Measurements from ENCODE around the gene KRT40. TPM values are rescaled to one million over a fixed set of nuclear protein-coding genes. Genes with fewer than 3 reads are reported as not detected.

Gene KRT40
- total and polyA plus RNA-seq, 2 experiments from 2014 or later, result not detected

GRCh38 chr17:40993084-40993483, 9.0 kb upstream of the KRT40 start (continued):
- no peak for TF ChIP-seq ZNF462 (CRISPR knock-in tag; IDR thresholded peaks at IDR 0.05)

GRCh38 chr17:40992666-40993065, 8.5 kb upstream of the KRT40 start:
- Histone ChIP-seq H3K27ac (ENCODE audit: low read depth) (no peak overlapping the region), H3K79me2 (replicated peaks; ENCODE audit: insufficient read depth) (no peaks in the 10 kb centered on the region), H3K4me3 (no peak overlapping the region), H3K4me1 (ENCODE audit: insufficient read depth) (no peaks in the 10 kb centered on the region), H3K27me3 (ENCODE audit: insufficient read depth) (no peaks in the 10 kb centered on the region), H3K9me2 (ENCODE audit: insufficient read depth) (0 out of 2 replicates have a peak, but pooled peaks cover 4% of the 10 kb centered on the region), H3K36me3 (ENCODE audit: insufficient read depth) (no peaks in the 10 kb centered on the region), H3K4me2 (no peak overlapping the region), H2AFZ (no peak overlapping the region), H3F3A (replicated peaks; ENCODE audit: low read depth) (no peaks in the 10 kb centered on the region), H4K20me1 (replicated peaks; ENCODE audit: insufficient read depth) (no peaks in the 10 kb centered on the region)
- peaks cover 4% of the 10 kb centered on the region; the same call in 2 of the 3 replicates for H3K4me1 Mint-ChIP-seq
- H3K27me3 Mint-ChIP-seq (ENCODE audit: insufficient read depth, low read depth, poor library complexity), result no peaks in the 10 kb centered on the region
- H3K27ac Mint-ChIP-seq, result no peak overlapping the region
- H3K4me3 Mint-ChIP-seq, result no peak overlapping the region
- no peak for ATAC-seq
- no peak for DNase-seq (ENCODE audit: low spot score)
- no peaks in the 10 kb centered on the region for H3K9me3 Mint-ChIP-seq
- H3K36me3 Mint-ChIP-seq (ENCODE audit: low read depth), result no peaks in the 10 kb centered on the region
- TF ChIP-seq ZNF114 (CRISPR knock-in tag; IDR thresholded peaks at IDR 0.05) (no peak), REST (IDR thresholded peaks at IDR 0.05; ENCODE audit: unreplicated experiment) (no peak), JUNB (IDR thresholded peaks at IDR 0.05; ENCODE audit: unreplicated experiment) (no peak), EZH2phosphoT487 (IDR thresholded peaks at IDR 0.05; ENCODE audit: unreplicated experiment) (no peak), CTCF (conservative IDR thresholded peaks at IDR 0.05; ENCODE audit: low read depth in 2 of 2) (no peak), NANOG (IDR thresholded peaks at IDR 0.05; ENCODE audit: borderline replicate concordance) (no peak), POLR2AphosphoS5 (IDR thresholded peaks at IDR 0.05; ENCODE audit: low read depth) (no peak), EZH2 (IDR thresholded peaks at IDR 0.05; ENCODE audit: low read depth, unreplicated experiment) (no peak), CREB1 (CRISPR knock-in tag; IDR thresholded peaks at IDR 0.05; ENCODE audit: low read depth) (no peak)

Data from GM23338 (cell line).